Mammary epithelial cell (primary cell): ENCODE data around the gene SPTB.

Experiments
- EZH2 ChIP-seq: IDR thresholded peaks from 2 replicates; pipeline ENCODE4 v1.6.1; 2012; ENCODE audit warnings: low read length, inconsistent platforms, borderline replicate concordance
- TF ChIP-seq, protein P1 (sequence below), 2 donors: IDR thresholded peaks in 1 of 2; conservative IDR thresholded peaks in 1 of 2; 2 replicates each; pipeline ENCODE4 v1.5.1; 2011 to 2012; ENCODE audit warnings: inconsistent platforms in 2 of 2, low read length in 2 of 2, mild to moderate bottlenecking in 2 of 2, control low read depth in 1 of 2, low read depth in 1 of 2; ENCODE audit not compliant: insufficient read depth in 1 of 2; ENCODE audit errors: extremely low read depth in 1 of 2

DNA sequence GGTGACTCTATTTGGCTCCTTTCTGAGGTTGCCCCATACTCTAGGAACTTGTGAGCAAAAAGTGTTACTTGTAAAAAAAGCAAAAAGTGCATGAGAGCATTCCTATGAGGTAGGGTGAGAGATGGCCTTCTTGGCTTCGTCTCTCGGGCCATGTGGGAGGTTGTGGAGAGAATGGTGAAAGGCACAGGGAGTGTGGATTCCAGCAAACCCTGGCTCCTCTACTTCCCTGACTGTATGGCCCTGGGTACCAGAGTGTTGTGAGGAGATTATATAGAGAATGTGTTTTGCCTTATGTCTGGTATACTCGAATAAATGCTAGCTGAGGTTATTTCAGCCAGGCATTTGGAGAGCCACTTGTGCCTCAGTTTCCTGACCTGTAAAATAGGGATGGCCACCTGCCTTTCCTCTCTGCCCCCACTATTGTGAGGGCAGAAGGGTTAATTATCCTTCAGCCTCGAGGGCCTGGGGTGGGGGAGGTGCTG, 164.5 kb downstream of the SPTB start:
- TF ChIP-seq, protein P1, sequence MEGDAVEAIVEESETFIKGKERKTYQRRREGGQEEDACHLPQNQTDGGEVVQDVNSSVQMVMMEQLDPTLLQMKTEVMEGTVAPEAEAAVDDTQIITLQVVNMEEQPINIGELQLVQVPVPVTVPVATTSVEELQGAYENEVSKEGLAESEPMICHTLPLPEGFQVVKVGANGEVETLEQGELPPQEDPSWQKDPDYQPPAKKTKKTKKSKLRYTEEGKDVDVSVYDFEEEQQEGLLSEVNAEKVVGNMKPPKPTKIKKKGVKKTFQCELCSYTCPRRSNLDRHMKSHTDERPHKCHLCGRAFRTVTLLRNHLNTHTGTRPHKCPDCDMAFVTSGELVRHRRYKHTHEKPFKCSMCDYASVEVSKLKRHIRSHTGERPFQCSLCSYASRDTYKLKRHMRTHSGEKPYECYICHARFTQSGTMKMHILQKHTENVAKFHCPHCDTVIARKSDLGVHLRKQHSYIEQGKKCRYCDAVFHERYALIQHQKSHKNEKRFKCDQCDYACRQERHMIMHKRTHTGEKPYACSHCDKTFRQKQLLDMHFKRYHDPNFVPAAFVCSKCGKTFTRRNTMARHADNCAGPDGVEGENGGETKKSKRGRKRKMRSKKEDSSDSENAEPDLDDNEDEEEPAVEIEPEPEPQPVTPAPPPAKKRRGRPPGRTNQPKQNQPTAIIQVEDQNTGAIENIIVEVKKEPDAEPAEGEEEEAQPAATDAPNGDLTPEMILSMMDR (conservative IDR thresholded peaks at IDR 0.05 in 1 of 2, IDR thresholded peaks at IDR 0.05 in 1 of 2; ENCODE audit: extremely low read depth in 1 of 2, insufficient read depth in 1 of 2, low read depth in 1 of 2, low read length in 2 of 2), result no peak
- no peak for TF ChIP-seq EZH2
